ENCODE data around the gene LRRTM1. TPM values are rescaled to one million over a fixed set of nuclear protein-coding genes. Genes with fewer than 3 reads are reported as not detected.

LRRTM1 gene
- total and polyA plus RNA-seq, 2 donors (not counting 3 experiments of a cell fraction or from before 2014, with no cell fraction given), result not detected

- H3K4me1 ChIP-seq (ENCODE audit: control insufficient read depth, extremely low read depth, insufficient read depth, low read length), result no peaks in the 10 kb centered on the region
- no peaks in the 10 kb centered on the region for H4K20me1 ChIP-seq (replicated peaks; ENCODE audit: control insufficient read depth, extremely low read depth, insufficient read depth, low read length)
- TF ChIP-seq FOS (IDR thresholded peaks at IDR 0.05; ENCODE audit: borderline replicate concordance, insufficient read depth, low read length) (no peak), JUN (IDR thresholded peaks at IDR 0.05; ENCODE audit: borderline replicate concordance, insufficient read depth, insufficient read length, low read depth) (no peak), MYC (IDR thresholded peaks at IDR 0.05; ENCODE audit: low read depth, low read length) (no peak), POLR2AphosphoS5 (IDR thresholded peaks at IDR 0.05; ENCODE audit: insufficient read depth, low read depth, low read length) (no peak), GATA2 (IDR thresholded peaks at IDR 0.05; ENCODE audit: insufficient read depth, insufficient read length, low read depth, low read length) (no peak), POLR2A (IDR thresholded peaks at IDR 0.05; ENCODE audit: low read depth, low read length) (no peak), EZH2 (IDR thresholded peaks at IDR 0.05; ENCODE audit: borderline replicate concordance, low read depth, low read length, severe bottlenecking) (no peak)
- TF ChIP-seq, protein P1, sequence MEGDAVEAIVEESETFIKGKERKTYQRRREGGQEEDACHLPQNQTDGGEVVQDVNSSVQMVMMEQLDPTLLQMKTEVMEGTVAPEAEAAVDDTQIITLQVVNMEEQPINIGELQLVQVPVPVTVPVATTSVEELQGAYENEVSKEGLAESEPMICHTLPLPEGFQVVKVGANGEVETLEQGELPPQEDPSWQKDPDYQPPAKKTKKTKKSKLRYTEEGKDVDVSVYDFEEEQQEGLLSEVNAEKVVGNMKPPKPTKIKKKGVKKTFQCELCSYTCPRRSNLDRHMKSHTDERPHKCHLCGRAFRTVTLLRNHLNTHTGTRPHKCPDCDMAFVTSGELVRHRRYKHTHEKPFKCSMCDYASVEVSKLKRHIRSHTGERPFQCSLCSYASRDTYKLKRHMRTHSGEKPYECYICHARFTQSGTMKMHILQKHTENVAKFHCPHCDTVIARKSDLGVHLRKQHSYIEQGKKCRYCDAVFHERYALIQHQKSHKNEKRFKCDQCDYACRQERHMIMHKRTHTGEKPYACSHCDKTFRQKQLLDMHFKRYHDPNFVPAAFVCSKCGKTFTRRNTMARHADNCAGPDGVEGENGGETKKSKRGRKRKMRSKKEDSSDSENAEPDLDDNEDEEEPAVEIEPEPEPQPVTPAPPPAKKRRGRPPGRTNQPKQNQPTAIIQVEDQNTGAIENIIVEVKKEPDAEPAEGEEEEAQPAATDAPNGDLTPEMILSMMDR (IDR thresholded peaks at IDR 0.05; ENCODE audit: extremely low read depth in 1 of 2, insufficient read depth in 1 of 2, low read depth in 1 of 2, low read length in 2 of 2), result no peak
- TF ChIP-seq, protein P2, sequence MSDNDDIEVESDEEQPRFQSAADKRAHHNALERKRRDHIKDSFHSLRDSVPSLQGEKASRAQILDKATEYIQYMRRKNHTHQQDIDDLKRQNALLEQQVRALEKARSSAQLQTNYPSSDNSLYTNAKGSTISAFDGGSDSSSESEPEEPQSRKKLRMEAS (IDR thresholded peaks at IDR 0.05; ENCODE audit: insufficient read depth, insufficient read length), result no peak
- ChIA-PET CTCF (interaction anchor here (1.7 kb wide), 1 partner anchor 176 kb away, joined by 3 read pairs; no protein-coding TSS in a partner anchor), POLR2A (no interaction called here)
- no peaks in the 10 kb centered on the region for H3K36me3 ChIP-seq (ENCODE audit: control insufficient read depth in 2 of 2, extremely low read depth in 1 of 2, insufficient read depth in 2 of 2, low read length in 2 of 2)
- no TSS peak for BruUV-seq (replicated peaks)
- intact Hi-C loops (cut with micrococcal nuclease) (no loop called here), dilution Hi-C loops (cut with MboI; ENCODE audit: extremely low pct_ligation_motif_present, low sequenced_read_pairs) (no loop called here)
- no peaks in the 10 kb centered on the region for H3K79me2 ChIP-seq (ENCODE audit: control insufficient read depth, insufficient read depth, low read length)
- no peak overlapping the region for H2AFZ ChIP-seq (ENCODE audit: low read depth, low read length)
- H3K9me3 ChIP-seq (replicated peaks; ENCODE audit: control insufficient read depth, insufficient read depth, low read length), result no peaks in the 10 kb centered on the region
- H3K4me2 ChIP-seq (ENCODE audit: insufficient read depth, low read length), result no peak overlapping the region
- FAIRE-seq (no peak), DNase-seq (ENCODE audit: low read depth, low spot score) (no peak)
- no peaks in the 10 kb centered on the region for H3K9me1 ChIP-seq (replicated peaks; ENCODE audit: control insufficient read depth, extremely low read depth, insufficient read depth, low read length)
- no peak overlapping the region for H3K4me3 ChIP-seq (replicated peaks in 1 of 3; ENCODE audit: insufficient read depth in 1 of 3, low read depth in 1 of 3, low read length in 3 of 3)
- no peak overlapping the region for H3K27ac ChIP-seq (ENCODE audit: insufficient read depth, low read depth, low read length)
- H3K9ac ChIP-seq (replicated peaks; ENCODE audit: extremely low read depth, insufficient read depth, low read length), result no peak overlapping the region
- H3K27me3 ChIP-seq (ENCODE audit: control insufficient read depth in 2 of 2, insufficient read depth in 2 of 2, low read length in 2 of 2), result no peaks in the 10 kb centered on the region
Measured at GRCh38 chr2:80322311-80322920, 17.9 kb upstream of the LRRTM1 start.
